Occipital lobe (tissue), 2 donors: ENCODE measurements around the gene PCDH9. TPM values are rescaled to one million over a fixed set of nuclear protein-coding genes. Genes with fewer than 3 reads are reported as not detected.
"Not testable (repeated sequence)": the region's sequence is repeated elsewhere in the genome, so short reads cannot be mapped to it uniquely, and the experiment has no call there.

Experiments used
- DNase-seq: peaks from one replicate; lab custom pipeline; 2025; lab: John Stamatoyannopoulos, UW
- total RNA-seq: library from RNA; depleted of rRNA; stranded (reverse); fragments of >200 nt; gene quantifications from one replicate; pipeline ENCODE4 v1.2.3, GENCODE V29; 2014

The PCDH9 gene
- total RNA-seq, 1 donor from 2014 or later, result 113 TPM

DNA sequence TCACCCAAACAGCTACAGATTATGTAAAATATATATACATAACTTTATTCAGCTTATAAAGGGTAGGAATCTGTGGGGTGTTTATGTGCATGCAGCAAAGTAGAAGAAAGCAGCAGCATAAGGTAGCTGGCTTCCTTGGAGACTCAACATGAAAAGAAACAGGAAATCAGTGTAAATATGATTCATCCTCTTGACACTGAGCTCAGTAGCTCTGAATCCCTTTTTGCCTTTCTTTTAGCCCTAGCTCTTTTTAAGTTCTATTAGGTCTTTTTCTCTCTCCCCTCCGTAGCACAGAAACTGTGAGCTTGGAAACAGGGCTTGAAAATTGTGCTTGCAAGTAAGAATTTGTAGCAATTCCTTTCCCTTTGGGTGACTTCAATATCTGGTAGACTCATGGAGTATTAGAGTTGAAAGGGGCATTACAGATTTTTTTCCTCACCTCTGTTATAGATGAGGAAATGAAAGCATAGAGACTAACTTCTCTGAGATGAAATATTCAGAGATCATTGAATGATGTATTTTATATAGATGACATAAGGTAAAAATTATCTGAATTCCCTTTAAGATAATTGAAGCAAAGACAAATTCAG, 314.4 kb downstream of the PCDH9 start:
- DNase-seq, result no peak

DNA sequence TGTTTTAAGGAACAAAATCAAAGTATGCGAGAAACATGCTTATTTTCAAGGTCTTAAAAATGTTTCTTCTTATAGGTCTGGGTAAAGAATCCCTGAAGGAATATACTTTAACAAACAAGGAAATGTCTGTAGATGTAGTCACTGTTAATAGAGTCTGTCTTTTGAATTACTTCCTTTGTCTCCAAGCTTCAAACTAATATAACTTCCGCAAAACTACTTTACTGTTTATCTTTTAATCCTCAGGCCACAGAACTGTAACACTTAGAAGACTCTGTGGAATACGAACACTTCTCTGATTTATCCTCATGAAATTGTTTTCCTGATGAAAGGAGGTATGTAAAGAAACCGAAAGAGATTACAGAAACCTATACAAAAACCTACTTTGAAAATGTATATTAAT, 316.0 kb downstream of the PCDH9 start:
- DNase-seq, result no peak

DNA sequence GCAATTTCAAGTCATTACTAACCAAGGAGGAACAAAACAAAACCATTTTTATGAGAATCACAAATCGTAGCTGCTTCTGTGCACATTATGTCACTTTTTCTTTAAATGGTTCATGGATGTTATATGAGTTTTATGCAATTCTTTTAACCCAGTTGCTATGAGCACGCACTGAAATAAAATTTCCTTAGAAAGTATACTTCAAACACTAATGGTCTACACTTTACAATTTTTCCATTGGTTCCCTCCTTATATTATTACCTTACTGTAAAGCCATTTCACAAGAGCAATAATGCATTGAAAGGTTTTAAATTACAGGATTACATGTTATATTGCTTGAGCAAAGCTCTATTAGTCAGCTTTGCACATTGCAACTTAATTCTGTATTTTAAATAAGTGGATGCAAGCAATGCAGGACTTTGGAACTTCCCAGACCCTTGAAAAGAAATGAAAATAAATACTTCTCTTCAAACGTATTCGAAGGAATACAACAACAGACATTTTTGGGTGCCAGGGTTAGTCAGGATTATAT, 318.7 kb downstream of the PCDH9 start:
- DNase-seq, result no peak

GRCh38 chr13:66899955-66900354, 330.2 kb downstream of the PCDH9 start:
- DNase-seq, result no peak

- no peak for DNase-seq
These were observed 333.2 kb downstream of the PCDH9 start for GRCh38 chr13:66896933-66897332.

- no peak for DNase-seq
These were observed 334.4 kb downstream of the PCDH9 start for GRCh38 chr13:66895780-66896179.

- DNase-seq, result no peak
These were observed 334.8 kb downstream of the PCDH9 start for GRCh38 chr13:66895320-66895719.

GRCh38 chr13:66888698-66889097, 341.4 kb downstream of the PCDH9 start:
- DNase-seq, result no peak

DNA sequence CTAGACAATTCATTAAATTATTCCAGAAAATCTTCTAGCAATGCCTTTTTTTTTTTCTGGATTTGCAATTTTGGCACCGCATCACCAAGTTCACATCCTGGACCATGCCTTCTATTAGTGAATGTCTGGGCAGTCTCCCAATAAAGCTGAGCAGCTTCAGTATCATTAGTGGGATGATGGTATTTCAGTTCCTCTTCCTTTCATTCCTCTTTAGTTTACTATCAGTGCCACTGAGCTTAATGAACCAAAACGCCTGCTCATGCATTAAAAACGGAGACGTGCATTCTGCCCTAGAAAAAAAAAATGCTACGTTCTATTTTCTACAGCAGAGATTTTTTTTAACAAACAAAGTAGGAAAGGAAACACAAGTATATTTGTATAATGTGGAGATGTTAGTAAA, 343.0 kb downstream of the PCDH9 start:
- DNase-seq, result no peak

- DNase-seq, result peak; percentile 19
These were observed 343.9 kb downstream of the PCDH9 start for GRCh38 chr13:66886264-66886663.

- DNase-seq, result not testable (repeated sequence)
These were observed 349.0 kb downstream of the PCDH9 start for GRCh38 chr13:66881170-66881569.

DNA sequence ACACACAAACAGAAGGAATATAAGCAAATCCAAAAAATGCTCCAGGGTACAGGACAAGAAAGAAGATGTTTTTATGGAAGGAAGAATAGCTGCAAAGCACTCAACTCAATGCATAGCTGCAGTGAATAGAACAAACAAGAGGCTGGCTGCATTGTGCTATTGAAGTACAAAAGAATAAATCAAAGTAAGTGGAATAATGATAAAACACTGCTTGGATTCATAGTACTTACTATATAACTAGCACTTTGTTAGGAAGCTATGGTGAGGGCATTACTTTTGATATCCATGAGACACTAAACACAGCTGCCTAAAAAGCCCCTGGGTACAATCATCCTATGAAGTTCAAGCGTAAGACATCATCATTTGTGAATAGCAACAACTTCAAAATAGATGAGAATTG, 350.1 kb downstream of the PCDH9 start:
- DNase-seq, result no peak

- DNase-seq, result no peak
These were observed 354.9 kb downstream of the PCDH9 start for GRCh38 chr13:66875264-66875663.

DNA sequence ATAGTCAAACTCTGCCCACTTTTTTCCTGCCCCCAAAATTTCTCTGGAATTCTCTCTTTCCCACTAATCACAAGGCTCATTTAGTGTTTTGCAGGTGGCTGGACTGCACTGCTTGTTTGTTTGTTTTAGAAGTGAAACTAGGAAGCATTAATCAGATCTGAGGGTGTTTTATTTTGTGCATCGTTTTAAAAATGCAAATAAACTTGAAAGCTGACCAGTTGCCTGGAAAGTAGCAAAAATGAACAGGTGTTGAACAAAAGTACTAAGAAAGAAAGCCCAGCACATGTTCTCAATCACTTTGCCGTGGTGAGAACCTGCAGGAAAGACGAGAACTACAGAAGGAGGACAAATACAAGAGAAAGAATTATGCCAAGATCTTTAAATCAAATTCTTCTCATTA, 365.5 kb downstream of the PCDH9 start:
- DNase-seq, result no peak

DNA sequence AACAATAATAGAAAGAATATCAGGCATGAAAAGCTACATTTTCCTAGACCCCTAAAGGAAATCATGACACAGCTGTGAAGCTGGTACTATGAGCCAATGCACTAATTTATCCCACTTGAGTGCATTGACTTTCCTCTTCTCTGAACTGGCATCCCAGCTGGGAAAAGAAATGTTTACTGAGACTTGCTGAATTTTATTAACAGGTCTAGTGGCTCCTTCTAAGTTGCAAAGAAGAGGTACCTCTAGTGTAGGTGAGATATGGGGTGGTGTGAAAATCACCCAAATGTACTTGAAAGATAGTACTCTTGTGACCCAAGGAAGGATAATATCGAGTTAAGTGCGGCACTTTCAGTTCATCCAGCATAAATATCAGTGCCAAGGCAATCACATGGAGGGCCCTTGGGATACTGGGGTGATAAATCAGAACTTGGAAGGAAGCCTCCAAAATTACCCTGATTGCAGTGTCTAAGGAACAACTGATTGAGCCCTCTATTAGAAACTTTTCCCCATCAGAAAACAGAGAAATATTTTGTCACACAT, 369.2 kb downstream of the PCDH9 start:
- DNase-seq, result no peak

DNA sequence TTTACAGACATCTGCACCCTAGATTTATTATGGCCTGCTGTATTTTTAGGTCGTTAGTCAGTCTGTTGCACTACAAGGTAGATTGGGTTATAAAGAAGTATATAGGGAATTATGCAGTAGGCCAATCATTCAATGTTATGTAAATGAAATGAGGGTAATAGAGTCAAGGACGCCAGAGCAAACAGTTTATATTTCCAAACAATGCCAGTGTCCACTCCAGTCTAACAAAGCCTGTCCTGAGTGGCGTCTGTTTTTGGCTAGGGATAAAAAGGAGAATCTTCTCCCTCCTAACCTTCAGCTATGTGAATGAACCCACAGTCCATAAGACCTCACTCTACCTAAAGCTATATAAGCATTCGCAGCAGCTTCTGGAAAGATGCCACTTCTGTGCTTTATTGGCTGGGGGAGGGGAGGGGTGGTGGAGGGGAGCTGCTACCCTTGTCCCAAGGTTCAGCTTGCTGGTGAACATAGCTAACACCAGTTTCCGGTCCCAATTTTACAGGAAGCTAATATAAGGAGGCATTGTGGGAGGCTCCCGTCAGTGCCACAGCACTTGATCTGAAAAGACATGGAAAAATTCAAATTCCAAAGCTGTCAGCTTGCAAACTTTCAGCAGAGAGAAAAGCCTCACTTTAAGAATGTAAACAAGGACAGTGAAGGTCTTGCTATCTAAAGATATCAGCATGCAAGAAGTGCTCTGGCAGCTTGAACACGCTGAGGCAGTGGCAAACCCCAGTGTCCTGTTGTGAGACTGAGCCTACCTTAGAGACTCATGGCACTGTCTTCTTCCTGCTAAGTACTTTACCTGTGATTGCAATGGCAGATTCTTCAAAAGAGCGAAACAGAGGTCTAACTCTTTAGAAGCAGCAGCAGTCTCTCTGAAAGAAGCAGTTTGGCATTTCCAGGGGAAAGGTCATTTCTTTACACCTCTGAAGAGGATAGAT, 369.9 kb downstream of the PCDH9 start:
- DNase-seq, result no peak

- no peak for DNase-seq
These were observed 371.1 kb downstream of the PCDH9 start for GRCh38 chr13:66859078-66859477.

DNA sequence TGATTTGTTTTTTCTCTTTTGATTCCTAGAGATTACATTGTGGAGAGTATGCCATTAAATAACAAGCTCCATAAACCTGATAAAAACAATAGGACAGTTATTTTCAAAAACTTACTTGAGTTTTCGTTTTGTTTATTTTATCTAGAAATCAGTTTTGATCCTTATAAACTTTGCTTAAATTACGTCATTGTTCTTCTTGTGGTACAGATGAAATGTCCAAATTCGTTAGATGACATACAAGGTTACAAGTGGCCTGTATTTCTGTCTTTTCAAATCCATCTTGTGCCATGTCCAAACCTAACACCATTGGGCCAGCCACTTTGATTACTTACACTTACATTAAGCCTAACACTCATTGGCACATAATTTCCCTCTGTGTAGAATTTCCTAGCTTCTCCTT, 372.0 kb downstream of the PCDH9 start:
- no peak for DNase-seq

- no peak for DNase-seq
These were observed 375.0 kb downstream of the PCDH9 start for GRCh38 chr13:66855131-66855530.

- DNase-seq, result no peak
These were observed 376.6 kb downstream of the PCDH9 start for GRCh38 chr13:66853564-66853963.

DNA sequence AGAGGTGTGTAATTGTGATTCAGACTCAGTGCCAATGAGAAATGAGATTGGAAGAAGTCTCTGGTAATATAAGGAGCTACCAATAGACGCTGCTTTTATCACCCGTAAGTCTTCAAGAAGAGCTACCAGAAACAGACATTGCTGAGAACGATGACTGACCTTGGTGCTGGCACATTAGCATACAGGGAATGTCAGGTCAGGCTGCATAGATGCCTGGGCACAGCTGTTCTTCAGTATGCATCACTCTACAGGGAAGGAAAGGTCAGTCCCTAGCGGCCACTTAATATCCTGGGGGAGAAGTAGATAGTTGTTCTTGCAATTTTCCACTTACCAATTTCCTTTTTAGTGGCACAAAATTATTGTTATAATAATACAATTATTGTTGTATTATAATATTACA, 380.4 kb downstream of the PCDH9 start:
- DNase-seq, result no peak

- no peak for DNase-seq
These were observed 382.6 kb downstream of the PCDH9 start for GRCh38 chr13:66847541-66847940.
